Measurements from ENCODE around the gene CD300A.
"Not testable (repeated sequence)": the region's sequence is repeated elsewhere in the genome, so short reads cannot be mapped to it uniquely, and the experiment has no call there.

Gene CD300A

GRCh38 chr17:74485841-74486240 is 19.4 kb downstream of the CD300A start:
- no peak for DNase-seq

- DNase-seq: not testable (repeated sequence)
Measured at GRCh38 chr17:74488276-74488675, 21.8 kb downstream of the CD300A start.

GRCh38 chr17:74490716-74491115 is 24.3 kb downstream of the CD300A start:
- no peak for DNase-seq

GRCh38 chr17:74491626-74492025 is 25.2 kb downstream of the CD300A start:
- DNase-seq: no peak

GRCh38 chr17:74493331-74493833 is 26.9 kb downstream of the CD300A start:
- DNase-seq: peak; percentile 59

GRCh38 chr17:74497471-74497870 is 31.0 kb downstream of the CD300A start:
- no peak for DNase-seq

GRCh38 chr17:74499992-74500391 is 33.6 kb downstream of the CD300A start:
- DNase-seq: no peak

GRCh38 chr17:74502861-74503260 is 36.4 kb downstream of the CD300A start:
- no peak for DNase-seq

GRCh38 chr17:74503949-74504348 is 37.5 kb downstream of the CD300A start:
- DNase-seq: not testable (repeated sequence)

GRCh38 chr17:74508156-74508555 is 41.7 kb downstream of the CD300A start:
- no peak for DNase-seq

- no peak for DNase-seq
Measured at GRCh38 chr17:74512036-74512435, 45.6 kb downstream of the CD300A start.

- DNase-seq: no peak
Measured at GRCh38 chr17:74512624-74513091, 46.2 kb downstream of the CD300A start.

- DNase-seq: peak; percentile 10
Measured at GRCh38 chr17:74513987-74514631, 47.7 kb downstream of the CD300A start.

GRCh38 chr17:74514632-74515334 is 48.3 kb downstream of the CD300A start:
- DNase-seq: no peak

GRCh38 chr17:74515941-74516340 is 49.5 kb downstream of the CD300A start:
- DNase-seq: no peak

- DNase-seq: no peak
Measured at GRCh38 chr17:74516561-74517328, 50.3 kb downstream of the CD300A start.

GRCh38 chr17:74518413-74518981 is 52.1 kb downstream of the CD300A start:
- not testable (repeated sequence) for DNase-seq

- DNase-seq: no peak
Measured at GRCh38 chr17:74520016-74520434, 53.6 kb downstream of the CD300A start.

- no peak for DNase-seq
Measured at GRCh38 chr17:74520790-74521480, 54.5 kb downstream of the CD300A start.

GRCh38 chr17:74521701-74522201 is 55.3 kb downstream of the CD300A start:
- no peak for DNase-seq

GRCh38 chr17:74522381-74523105 is 56.1 kb downstream of the CD300A start:
- no peak for DNase-seq

- DNase-seq: no peak
Measured at GRCh38 chr17:74523308-74523707, 56.9 kb downstream of the CD300A start.

Measured in stimulated activated naive CD4-positive, alpha-beta T cell treated with Interleukin-2 at 50 U/mL for 16 hours (primary cell).